ENCODE results near the gene CDH22. TPM values are rescaled to one million over a fixed set of nuclear protein-coding genes. Genes with fewer than 3 reads are reported as not detected.

CDH22 gene
- total RNA-seq, 1 donor from 2014 or later: 1.3 TPM

GRCh38 chr20:46222521-46223007 lies 85.7 kb downstream of the CDH22 start:
- Mint-ChIP-seq H3K4me1 (ENCODE audit: unreplicated experiment) (no peaks in the 10 kb centered on the region), H3K27ac (no peak overlapping the region), H3K9me3 (no peaks in the 10 kb centered on the region), H3K4me3 (no peak overlapping the region), H3K27me3 (peaks cover 41% of the 10 kb centered on the region), H3K36me3 (no peaks in the 10 kb centered on the region)
- no peak for DNase-seq (ENCODE audit: extremely low spot score, unreplicated experiment)
- TF ChIP-seq, protein P1, sequence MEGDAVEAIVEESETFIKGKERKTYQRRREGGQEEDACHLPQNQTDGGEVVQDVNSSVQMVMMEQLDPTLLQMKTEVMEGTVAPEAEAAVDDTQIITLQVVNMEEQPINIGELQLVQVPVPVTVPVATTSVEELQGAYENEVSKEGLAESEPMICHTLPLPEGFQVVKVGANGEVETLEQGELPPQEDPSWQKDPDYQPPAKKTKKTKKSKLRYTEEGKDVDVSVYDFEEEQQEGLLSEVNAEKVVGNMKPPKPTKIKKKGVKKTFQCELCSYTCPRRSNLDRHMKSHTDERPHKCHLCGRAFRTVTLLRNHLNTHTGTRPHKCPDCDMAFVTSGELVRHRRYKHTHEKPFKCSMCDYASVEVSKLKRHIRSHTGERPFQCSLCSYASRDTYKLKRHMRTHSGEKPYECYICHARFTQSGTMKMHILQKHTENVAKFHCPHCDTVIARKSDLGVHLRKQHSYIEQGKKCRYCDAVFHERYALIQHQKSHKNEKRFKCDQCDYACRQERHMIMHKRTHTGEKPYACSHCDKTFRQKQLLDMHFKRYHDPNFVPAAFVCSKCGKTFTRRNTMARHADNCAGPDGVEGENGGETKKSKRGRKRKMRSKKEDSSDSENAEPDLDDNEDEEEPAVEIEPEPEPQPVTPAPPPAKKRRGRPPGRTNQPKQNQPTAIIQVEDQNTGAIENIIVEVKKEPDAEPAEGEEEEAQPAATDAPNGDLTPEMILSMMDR (conservative IDR thresholded peaks at IDR 0.05): no peak

DNA sequence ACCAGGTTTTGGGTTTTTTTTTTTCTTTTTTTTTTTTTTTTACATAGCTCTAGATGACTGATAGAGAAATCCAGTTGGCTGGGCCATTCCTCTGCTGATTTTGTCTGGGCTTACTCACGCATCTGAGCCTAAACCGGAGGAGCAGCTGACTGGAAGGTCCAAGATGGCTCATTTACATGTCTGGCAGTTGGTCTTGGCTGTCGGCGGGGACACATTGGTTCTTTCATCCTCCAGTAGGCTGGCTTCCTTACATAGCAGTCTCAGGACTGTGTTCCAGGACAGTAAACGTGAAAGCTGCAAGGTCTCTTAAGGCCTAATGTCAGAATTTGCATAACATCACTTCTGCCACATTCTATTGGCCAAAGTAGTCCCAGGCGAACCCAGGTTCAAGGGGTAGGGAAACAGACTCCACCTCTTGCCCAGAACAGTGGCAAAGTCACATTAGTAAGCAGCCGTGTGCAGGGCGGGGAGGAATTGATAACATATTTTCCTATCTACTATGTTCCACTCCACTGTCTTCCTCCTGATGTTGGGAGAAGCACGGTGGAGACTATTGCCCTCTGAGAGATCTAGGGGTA lies 87.0 kb downstream of the CDH22 start:
- Mint-ChIP-seq H3K36me3 (no peaks in the 10 kb centered on the region), H3K4me1 (ENCODE audit: unreplicated experiment) (no peaks in the 10 kb centered on the region), H3K4me3 (no peak overlapping the region), H3K27ac (no peak overlapping the region), H3K27me3 (peaks cover 33% of the 10 kb centered on the region), H3K9me3 (no peaks in the 10 kb centered on the region)
- DNase-seq (ENCODE audit: extremely low spot score, unreplicated experiment): no peak
- TF ChIP-seq, protein P1 (conservative IDR thresholded peaks at IDR 0.05): no peak

GRCh38 chr20:46220455-46221207 lies 87.7 kb downstream of the CDH22 start:
- Mint-ChIP-seq H3K9me3 (no peaks in the 10 kb centered on the region), H3K4me1 (ENCODE audit: unreplicated experiment) (no peaks in the 10 kb centered on the region), H3K27ac (no peak overlapping the region), H3K36me3 (no peaks in the 10 kb centered on the region), H3K27me3 (peaks cover 26% of the 10 kb centered on the region), H3K4me3 (no peak overlapping the region)
- TF ChIP-seq, protein P1 (conservative IDR thresholded peaks at IDR 0.05): no peak
- DNase-seq (ENCODE audit: extremely low spot score, unreplicated experiment): no peak

GRCh38 chr20:46219920-46220319 lies 88.4 kb downstream of the CDH22 start:
- Mint-ChIP-seq H3K27me3 (peaks cover 25% of the 10 kb centered on the region), H3K27ac (no peak overlapping the region), H3K4me1 (ENCODE audit: unreplicated experiment) (peaks cover 2% of the 10 kb centered on the region), H3K36me3 (no peaks in the 10 kb centered on the region), H3K9me3 (no peaks in the 10 kb centered on the region), H3K4me3 (no peak overlapping the region)
- DNase-seq (ENCODE audit: extremely low spot score, unreplicated experiment): no peak
- TF ChIP-seq, protein P1 (conservative IDR thresholded peaks at IDR 0.05): no peak

- peaks cover 24% of the 10 kb centered on the region for H3K27me3 Mint-ChIP-seq
- no peak for DNase-seq (ENCODE audit: extremely low spot score, unreplicated experiment)
- H3K9me3 Mint-ChIP-seq: no peaks in the 10 kb centered on the region
- no peak overlapping the region for H3K27ac Mint-ChIP-seq
- H3K4me3 Mint-ChIP-seq: no peak overlapping the region
- TF ChIP-seq, protein P1 (conservative IDR thresholded peaks at IDR 0.05): no peak
- H3K36me3 Mint-ChIP-seq: no peaks in the 10 kb centered on the region
- H3K4me1 Mint-ChIP-seq (ENCODE audit: unreplicated experiment): peaks cover 7% of the 10 kb centered on the region
Observed at GRCh38 chr20:46219190-46219589, 89.1 kb downstream of the CDH22 start.

Measured in type B pancreatic cell (in vitro differentiated cells).